H9 (cell line): ENCODE measurements around the gene NPHP4. TPM values are rescaled to one million over a fixed set of nuclear protein-coding genes. Genes with fewer than 3 reads are reported as not detected.

ENCODE experiments used
- DNase-seq: peaks from one replicate; pipeline ENCODE4 v3.0.0-alpha.2; 2017
- H2AFZ ChIP-seq: one replicate; pipeline ENCODE4 v1.6.1; 2013; ENCODE audit warnings: mild to moderate bottlenecking, low read length, control low read depth, moderate library complexity
- H2AK5ac ChIP-seq: 2 replicates; pipeline ENCODE4 v1.6.1; 2013; ENCODE audit warnings: low read length, control low read depth, mixed read lengths; ENCODE audit not compliant: insufficient read length
- H2BK120ac ChIP-seq: one replicate; pipeline ENCODE4 v1.6.1; 2013; ENCODE audit warnings: low read depth, mild to moderate bottlenecking, low read length, control low read depth, inconsistent platforms; ENCODE audit not compliant: poor library complexity, severe bottlenecking
- H2BK12ac ChIP-seq: 2 replicates; pipeline ENCODE4 v1.6.1; 2013; ENCODE audit warnings: low read length, control low read depth, mixed read lengths, low read depth; ENCODE audit not compliant: insufficient read length
- H2BK15ac ChIP-seq: 2 replicates; pipeline ENCODE4 v1.6.1; 2013; ENCODE audit warnings: low read depth, low read length, control low read depth
- H2BK20ac ChIP-seq: one replicate; pipeline ENCODE4 v1.6.1; 2013; ENCODE audit warnings: low read depth, mild to moderate bottlenecking, low read length, control low read depth, inconsistent platforms; ENCODE audit not compliant: poor library complexity, severe bottlenecking
- H2BK5ac ChIP-seq: 2 replicates; pipeline ENCODE4 v1.6.1; 2013; ENCODE audit warnings: low read length, control low read depth, mixed read lengths; ENCODE audit not compliant: insufficient read length
- H3K14ac ChIP-seq: 2 replicates; pipeline ENCODE4 v1.6.1; 2013; ENCODE audit warnings: low read length, control low read depth; ENCODE audit not compliant: insufficient read depth
- H3K18ac ChIP-seq: 2 replicates; pipeline ENCODE4 v1.6.1; 2013; ENCODE audit warnings: low read depth, mild to moderate bottlenecking, mixed read lengths, low read length, control low read depth; ENCODE audit not compliant: insufficient read length
- H3K23ac ChIP-seq: 2 replicates; pipeline ENCODE4 v1.6.1; 2013; ENCODE audit warnings: low read length, control low read depth, mixed read lengths, low read depth; ENCODE audit not compliant: insufficient read length
- H3K23me2 ChIP-seq: 2 replicates; pipeline ENCODE4 v1.6.1; 2013; ENCODE audit warnings: low read depth, mild to moderate bottlenecking, mixed read lengths, low read length, control low read depth; ENCODE audit not compliant: insufficient read length, poor library complexity, severe bottlenecking
- H3K27ac ChIP-seq: 2 replicates; pipeline ENCODE4 v1.5.1; 2013; ENCODE audit warnings: low read length, control low read depth, mixed read lengths, low read depth; ENCODE audit not compliant: insufficient read length
- H3K27me3 ChIP-seq: 2 replicates; pipeline ENCODE4 v1.6.1; 2013; ENCODE audit warnings: low read length, control low read depth, inconsistent platforms; ENCODE audit not compliant: insufficient read depth
- H3K4ac ChIP-seq: 2 replicates; pipeline ENCODE4 v1.6.1; 2013; ENCODE audit warnings: low read depth, mild to moderate bottlenecking, control low read depth, inconsistent platforms, low read length, moderate library complexity
- H3K4me1 ChIP-seq: 2 replicates; pipeline ENCODE4 v1.6.1; 2013; ENCODE audit warnings: low read length, control low read depth, inconsistent platforms; ENCODE audit not compliant: insufficient read depth
- H3K4me2 ChIP-seq: 2 replicates; pipeline ENCODE4 v1.6.1; 2013; ENCODE audit warnings: low read length, control low read depth, mixed read lengths; ENCODE audit not compliant: insufficient read length, insufficient read depth
- H3K56ac ChIP-seq: 2 replicates; pipeline ENCODE4 v1.6.1; 2013; ENCODE audit warnings: low read depth, mild to moderate bottlenecking, mixed read lengths, low read length, control low read depth; ENCODE audit not compliant: insufficient read length
- H3K79me1 ChIP-seq: 2 replicates; pipeline ENCODE4 v1.6.1; 2013; ENCODE audit warnings: low read depth, mild to moderate bottlenecking, moderate library complexity, low read length, control low read depth, inconsistent platforms; ENCODE audit not compliant: insufficient read depth, poor library complexity, severe bottlenecking
- H3K79me2 ChIP-seq: 2 replicates; pipeline ENCODE4 v1.6.1; 2013; ENCODE audit warnings: low read length, control low read depth, inconsistent platforms; ENCODE audit not compliant: insufficient read depth
- H3K9ac ChIP-seq: 2 replicates; pipeline ENCODE4 v1.6.1; 2013; ENCODE audit warnings: low read length, control low read depth, mixed read lengths; ENCODE audit not compliant: insufficient read length; ENCODE audit errors: extremely low read depth
- H3K9me3 ChIP-seq: one replicate; pipeline ENCODE4 v1.6.1; 2013; ENCODE audit warnings: low read depth, low read length, inconsistent platforms; ENCODE audit not compliant: control insufficient read depth
- H3T11ph ChIP-seq: one replicate; pipeline ENCODE4 v1.6.1; 2013; ENCODE audit warnings: mild to moderate bottlenecking, low read length, control low read depth, inconsistent platforms
- H4K20me1 ChIP-seq: one replicate; pipeline ENCODE4 v1.6.1; 2013; ENCODE audit not compliant: control insufficient read depth, insufficient read length, insufficient read depth
- H4K5ac ChIP-seq: 2 replicates; pipeline ENCODE4 v1.6.1; 2013; ENCODE audit warnings: low read depth, mild to moderate bottlenecking, mixed read lengths, low read length, control low read depth; ENCODE audit not compliant: insufficient read length
- H4K8ac ChIP-seq: replicated peaks from 2 replicates; pipeline ENCODE4 v1.6.1; 2013; ENCODE audit warnings: low read length, control low read depth, mixed read lengths, low read depth; ENCODE audit not compliant: insufficient read length
- H4K91ac ChIP-seq: 2 replicates; pipeline ENCODE4 v1.6.1; 2013; ENCODE audit warnings: low read depth, mild to moderate bottlenecking, moderate library complexity, mixed read lengths, low read length, control low read depth; ENCODE audit not compliant: insufficient read length
- H3K27ac Mint-ChIP-seq, 3 experiments: 2 replicates in 2 of 3; 3 replicates in 1 of 3; pipeline ENCODE4 v1.8.0; 2020 to 2021; ENCODE audit warnings: mixed read lengths in 3 of 3, mild to moderate bottlenecking in 1 of 3, moderate library complexity in 1 of 3
- H3K27me3 Mint-ChIP-seq: 2 replicates; pipeline ENCODE4 v1.8.0; 2021; ENCODE audit warnings: low read depth, mild to moderate bottlenecking, moderate library complexity, mixed read lengths
- H3K36me3 Mint-ChIP-seq, 3 experiments: 2 replicates in 2 of 3; 3 replicates in 1 of 3; pipeline ENCODE4 v1.8.0; 2020 to 2021; ENCODE audit warnings: low read depth in 3 of 3, mixed read lengths in 3 of 3; ENCODE audit not compliant: insufficient read depth in 1 of 3
- H3K4me1 Mint-ChIP-seq, 2 experiments: 2 replicates each; pipeline ENCODE4 v1.8.0; 2020; ENCODE audit warnings: mixed read lengths in 2 of 2
- H3K4me3 Mint-ChIP-seq, 2 experiments: 2 replicates in 1 of 2; 3 replicates in 1 of 2; pipeline ENCODE4 v1.8.0; 2020 to 2021; ENCODE audit warnings: mild to moderate bottlenecking in 2 of 2, mixed read lengths in 2 of 2, moderate library complexity in 1 of 2
- H3K9me3 Mint-ChIP-seq, 2 experiments: 2 replicates in 1 of 2; 3 replicates in 1 of 2; pipeline ENCODE4 v1.8.0; 2020; ENCODE audit warnings: mild to moderate bottlenecking in 2 of 2, mixed read lengths in 2 of 2, moderate library complexity in 1 of 2
- CTCF ChIP-seq: fragments of 200-600 bp; sonication (generic); conservative IDR thresholded peaks from 3 replicates; pipeline ENCODE4 v1.8.0; 2021; ENCODE audit warnings: antibody characterized with exemption, mild to moderate bottlenecking
- WGBS: extraction: QIAGEN DNeasy Blood & Tissue Kit; methylation state at CpG from one replicate; pipeline ENCODE4 v1.1.7; 2013; ENCODE audit warnings: missing lambda C conversion rate, low lambda C conversion rate, mixed read lengths; ENCODE audit not compliant: insufficient read length; ENCODE audit errors: extremely low coverage; 5-methylcytosine and 5-hydroxymethylcytosine counted together
- total RNA-seq: library from RNA; stranded (reverse); gene quantifications from 2 replicates; pipeline ENCODE4 v1.2.1, GENCODE V29; 2021

Gene NPHP4
- total RNA-seq, 1 experiment from 2014 or later = 17.6 TPM

GRCh38 chr1:5909576-5910275 is 82.5 kb downstream of the NPHP4 start:
- Histone ChIP-seq H3K23ac (no peak overlapping the region), H3K4me1 (no peaks in the 10 kb centered on the region), H3K79me2 (no peaks in the 10 kb centered on the region), H2BK5ac (no peak overlapping the region), H3K4me2 (no peak overlapping the region), H3K56ac (no peak overlapping the region), H3T11ph (no peak overlapping the region), H3K4ac (no peak overlapping the region), H3K27ac (no peak overlapping the region), H3K14ac (no peak overlapping the region), H3K23me2 (no peaks in the 10 kb centered on the region), H3K27me3 (no peaks in the 10 kb centered on the region), H2BK15ac (no peak overlapping the region), H4K91ac (no peak overlapping the region), H2AK5ac (no peak overlapping the region), H3K18ac (no peak overlapping the region), H2AFZ (no peak overlapping the region), H3K9me3 (no peaks in the 10 kb centered on the region), H3K79me1 (no peaks in the 10 kb centered on the region), H2BK12ac (no peak overlapping the region), H4K8ac (no peak overlapping the region), H4K20me1 (no peaks in the 10 kb centered on the region), H2BK120ac (no peak overlapping the region), H3K9ac (no peak overlapping the region), H4K5ac (no peak overlapping the region), H2BK20ac (no peak overlapping the region)
- H3K4me3 Mint-ChIP-seq = no peak overlapping the region
- H3K36me3 Mint-ChIP-seq = peaks cover 0 to 6% (median 3%) of the 10 kb centered on the region in 3 experiments; a peak in 4 of 7 replicates
- no peaks in the 10 kb centered on the region; the same call in 1 of the 2 replicates for H3K27me3 Mint-ChIP-seq
- DNase-seq = peak; percentile 25
- peak overlapping the region in 2 of 3 experiments; percentile 84 to 90; a peak in 3 of 7 replicates for H3K27ac Mint-ChIP-seq
- H3K9me3 Mint-ChIP-seq = no peaks in the 10 kb centered on the region
- no CpG with 5 or more reads among the region's 14 CpGs for WGBS
- peaks cover 16 to 17% of the 10 kb centered on the region in 2 experiments for H3K4me1 Mint-ChIP-seq
- TF ChIP-seq CTCF = no peak
